Smooth muscle cell (in vitro differentiated cells): ENCODE results near the gene RAB8B. TPM values are rescaled to one million over a fixed set of nuclear protein-coding genes. Genes with fewer than 3 reads are reported as not detected.

ENCODE experiments used
- DNase-seq: peaks from one replicate; lab custom pipeline; 2025; ENCODE audit not compliant: unreplicated experiment; lab: John Stamatoyannopoulos, UW
- H2AFZ ChIP-seq: fragments of 200-600 bp; sonication (generic); 2 replicates; pipeline ENCODE4 v1.6.0; 2016; ENCODE audit warnings: antibody characterized with exemption, low read depth, mild to moderate bottlenecking
- H3F3A ChIP-seq: fragments of 200-600 bp; sonication (generic); 2 replicates; pipeline ENCODE4 v1.6.0; 2017; ENCODE audit warnings: antibody characterized with exemption, low read depth
- H3K27ac ChIP-seq: fragments of 200-600 bp; sonication (generic); 2 replicates; pipeline ENCODE4 v1.5.1; 2016; ENCODE audit warnings: low read depth, mild to moderate bottlenecking
- H3K27me3 ChIP-seq: fragments of 200-600 bp; sonication (generic); 2 replicates; pipeline ENCODE4 v1.6.1; 2016; ENCODE audit warnings: low read depth, mild to moderate bottlenecking
- H3K36me3 ChIP-seq: fragments of 200-600 bp; sonication (generic); 2 replicates; pipeline ENCODE4 v1.5.1; 2016; ENCODE audit warnings: low read depth
- H3K4me1 ChIP-seq: fragments of 200-600 bp; sonication (generic); 2 replicates; pipeline ENCODE4 v1.5.1; 2016; ENCODE audit warnings: low read depth
- H3K4me2 ChIP-seq: fragments of 200-600 bp; sonication (generic); 2 replicates; pipeline ENCODE4 v1.6.0; 2016; ENCODE audit warnings: mild to moderate bottlenecking
- H3K4me3 ChIP-seq: fragments of 200-600 bp; sonication (generic); 2 replicates; pipeline ENCODE4 v1.5.1; 2016; ENCODE audit warnings: mild to moderate bottlenecking
- H3K79me2 ChIP-seq: fragments of 200-600 bp; sonication (generic); 2 replicates; pipeline ENCODE4 v1.6.0; 2016; ENCODE audit warnings: low read depth, mild to moderate bottlenecking
- H3K9ac ChIP-seq: fragments of 200-600 bp; sonication (generic); 2 replicates; pipeline ENCODE4 v1.6.0; 2016; ENCODE audit warnings: low read depth
- H3K9me3 ChIP-seq: fragments of 200-600 bp; sonication (generic); replicated peaks from 2 replicates; pipeline ENCODE4 v1.5.1; 2016; ENCODE audit warnings: low read depth
- H4K20me1 ChIP-seq: fragments of 200-600 bp; sonication (generic); 2 replicates; pipeline ENCODE4 v1.6.0; 2016; ENCODE audit warnings: low read depth
- WGBS: methylation state at CpG from one replicate; pipeline ENCODE4 v1.1.7; 2016; ENCODE audit warnings: low lambda C conversion rate; 5-methylcytosine and 5-hydroxymethylcytosine counted together
- polyA plus RNA-seq: library from polyadenylated mRNA; unstranded; fragments of >200 nt; fragmentation: Nextera tagmentation; extraction: Ambion mirVana; gene quantifications from 2 replicates; pipeline ENCODE4 v1.2.1, GENCODE V29; 2016
- total RNA-seq: library from RNA; depleted of rRNA; stranded (reverse); fragments of >200 nt; gene quantifications from 2 replicates; pipeline ENCODE4 v1.2.3, GENCODE V29; 2014
- TF ChIP-seq, protein P1 (sequence below): fragments of 200-600 bp; sonication (generic); IDR thresholded peaks from 2 replicates; pipeline ENCODE4 v1.5.1; 2017; ENCODE audit warnings: borderline replicate concordance, mild to moderate bottlenecking, antibody characterized with exemption; ENCODE audit not compliant: insufficient read depth, poor library complexity, severe bottlenecking

The RAB8B gene
- total and polyA plus RNA-seq, 2 experiments from 2014 or later = 11.5 to 34.7 TPM

DNA sequence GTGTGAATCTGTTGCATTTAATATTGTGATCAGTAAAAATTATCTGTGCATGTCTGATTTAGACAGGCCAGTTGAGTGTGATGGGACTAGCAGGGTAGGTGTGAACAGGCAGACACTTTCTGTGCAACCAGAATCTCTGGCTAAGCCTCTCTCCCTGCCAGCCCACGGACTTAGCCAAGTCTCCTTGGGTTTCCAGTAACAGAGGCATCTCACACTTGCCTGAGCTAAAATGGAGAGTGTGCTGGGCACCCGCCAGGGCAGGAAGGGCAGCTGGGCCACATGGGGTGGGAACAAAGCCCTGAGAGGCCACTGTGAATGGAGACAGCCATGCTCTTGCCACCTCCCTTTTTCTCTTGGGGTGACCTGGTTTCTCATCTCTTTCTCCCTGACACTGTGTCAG, 19.6 kb upstream of the RAB8B start:
- no peak for DNase-seq
- Histone ChIP-seq H3F3A (no peaks in the 10 kb centered on the region), H3K27ac (no peak overlapping the region), H3K9me3 (no peaks in the 10 kb centered on the region), H3K36me3 (no peaks in the 10 kb centered on the region), H3K9ac (no peak overlapping the region), H3K4me2 (no peak overlapping the region), H3K4me1 (peaks cover 8% of the 10 kb centered on the region), H3K27me3 (no peaks in the 10 kb centered on the region), H2AFZ (no peak overlapping the region), H4K20me1 (no peaks in the 10 kb centered on the region), H3K79me2 (no peaks in the 10 kb centered on the region), H3K4me3 (no peak overlapping the region)
- 90% methylated on average over 2 of the region's 2 CpGs for WGBS
- TF ChIP-seq, protein P1, sequence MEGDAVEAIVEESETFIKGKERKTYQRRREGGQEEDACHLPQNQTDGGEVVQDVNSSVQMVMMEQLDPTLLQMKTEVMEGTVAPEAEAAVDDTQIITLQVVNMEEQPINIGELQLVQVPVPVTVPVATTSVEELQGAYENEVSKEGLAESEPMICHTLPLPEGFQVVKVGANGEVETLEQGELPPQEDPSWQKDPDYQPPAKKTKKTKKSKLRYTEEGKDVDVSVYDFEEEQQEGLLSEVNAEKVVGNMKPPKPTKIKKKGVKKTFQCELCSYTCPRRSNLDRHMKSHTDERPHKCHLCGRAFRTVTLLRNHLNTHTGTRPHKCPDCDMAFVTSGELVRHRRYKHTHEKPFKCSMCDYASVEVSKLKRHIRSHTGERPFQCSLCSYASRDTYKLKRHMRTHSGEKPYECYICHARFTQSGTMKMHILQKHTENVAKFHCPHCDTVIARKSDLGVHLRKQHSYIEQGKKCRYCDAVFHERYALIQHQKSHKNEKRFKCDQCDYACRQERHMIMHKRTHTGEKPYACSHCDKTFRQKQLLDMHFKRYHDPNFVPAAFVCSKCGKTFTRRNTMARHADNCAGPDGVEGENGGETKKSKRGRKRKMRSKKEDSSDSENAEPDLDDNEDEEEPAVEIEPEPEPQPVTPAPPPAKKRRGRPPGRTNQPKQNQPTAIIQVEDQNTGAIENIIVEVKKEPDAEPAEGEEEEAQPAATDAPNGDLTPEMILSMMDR = no peak

DNA sequence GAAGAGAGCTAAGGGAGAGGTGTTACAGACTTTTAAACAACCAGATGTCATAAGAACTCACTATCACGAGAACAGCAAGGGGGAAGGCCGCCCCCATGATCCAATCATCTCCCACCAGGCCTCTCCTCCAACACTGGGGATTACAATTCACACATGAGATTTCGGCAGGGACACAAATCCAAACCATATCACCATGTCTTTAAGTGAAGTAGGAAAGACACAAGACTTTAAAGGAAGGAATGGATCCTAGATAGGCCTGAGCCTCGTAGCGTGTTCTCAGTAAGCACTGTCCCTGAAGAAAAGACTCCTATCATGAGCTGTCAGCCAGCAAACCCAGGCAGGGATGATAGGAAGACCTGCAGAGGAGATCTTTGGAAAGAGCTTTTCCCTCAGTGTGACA, 17.0 kb upstream of the RAB8B start:
- DNase-seq = no peak
- H3K9me3 ChIP-seq = no peaks in the 10 kb centered on the region
- no peak overlapping the region for H3K4me3 ChIP-seq
- no peak overlapping the region for H3K9ac ChIP-seq
- TF ChIP-seq, protein P1 = no peak
- H3F3A ChIP-seq = no peaks in the 10 kb centered on the region
- H3K27me3 ChIP-seq = no peaks in the 10 kb centered on the region
- H4K20me1 ChIP-seq = no peaks in the 10 kb centered on the region
- no peak overlapping the region for H3K4me2 ChIP-seq
- no peaks in the 10 kb centered on the region for H3K79me2 ChIP-seq
- H2AFZ ChIP-seq = no peak overlapping the region
- H3K4me1 ChIP-seq = peaks cover 8% of the 10 kb centered on the region
- 88% methylated on average over 5 of the region's 5 CpGs for WGBS
- H3K36me3 ChIP-seq = no peaks in the 10 kb centered on the region
- H3K27ac ChIP-seq = no peak overlapping the region

DNA sequence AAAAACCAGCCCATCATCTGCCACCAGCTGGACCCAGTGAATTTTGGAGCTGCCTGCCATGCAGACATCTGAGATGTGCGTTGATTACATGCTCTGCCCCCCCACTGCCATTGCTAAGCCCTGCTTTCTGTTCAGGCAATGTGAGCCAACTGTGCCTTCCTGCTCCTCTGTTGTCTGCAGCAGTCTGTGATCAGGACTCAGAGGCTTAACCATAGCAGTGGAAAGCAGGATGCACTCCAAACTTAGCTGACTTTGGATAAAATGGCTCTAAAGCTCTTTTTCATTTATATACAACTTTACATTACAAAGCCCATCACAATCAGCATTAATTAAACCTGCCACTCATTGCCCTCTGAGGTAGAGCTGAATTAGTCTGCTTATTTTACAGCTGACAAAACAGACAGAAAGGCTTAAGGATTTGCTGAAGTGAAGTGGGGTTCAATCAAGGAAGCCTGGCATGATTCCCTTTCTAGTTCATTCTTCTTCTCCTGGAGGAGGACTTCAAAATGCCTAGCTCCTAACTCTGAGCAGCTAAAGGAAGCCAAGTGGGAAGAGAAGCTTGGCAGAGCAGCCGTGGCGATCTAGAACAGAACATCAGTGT, 16.5 kb upstream of the RAB8B start:
- Histone ChIP-seq H3K79me2 (no peaks in the 10 kb centered on the region), H3K27me3 (no peaks in the 10 kb centered on the region), H3F3A (no peaks in the 10 kb centered on the region), H3K36me3 (no peaks in the 10 kb centered on the region), H3K4me1 (peaks cover 8% of the 10 kb centered on the region), H3K9me3 (no peaks in the 10 kb centered on the region), H3K4me2 (no peak overlapping the region), H3K4me3 (no peak overlapping the region), H2AFZ (no peak overlapping the region), H4K20me1 (no peaks in the 10 kb centered on the region), H3K9ac (no peak overlapping the region), H3K27ac (no peak overlapping the region)
- 78% methylated on average over 3 of the region's 3 CpGs for WGBS
- TF ChIP-seq, protein P1 = no peak
- no peak for DNase-seq

DNA sequence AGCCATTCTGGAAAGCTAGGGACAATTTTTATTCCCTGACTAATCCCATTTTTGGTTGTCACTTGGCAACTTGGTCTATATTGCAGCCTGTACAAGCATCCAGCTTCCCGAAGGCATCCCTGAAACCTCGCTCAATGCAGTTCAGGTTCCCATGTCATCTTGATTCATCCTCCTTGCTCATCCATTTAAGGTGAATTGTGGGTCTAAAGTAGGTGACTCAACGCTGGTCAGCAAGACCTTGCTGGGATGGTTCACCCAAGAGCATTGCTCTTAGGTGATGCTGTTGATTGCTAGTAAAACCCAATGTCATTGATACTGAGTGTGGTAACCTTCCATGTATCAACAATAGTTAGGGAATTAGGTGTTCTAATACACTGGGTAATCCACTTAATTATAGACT, 13.1 kb upstream of the RAB8B start:
- whole genome bisulfite sequencing = 93% methylated on average over 3 of the region's 3 CpGs
- Histone ChIP-seq H3K9me3 (no peaks in the 10 kb centered on the region), H3K36me3 (no peaks in the 10 kb centered on the region), H3K27ac (no peak overlapping the region), H3K4me2 (no peak overlapping the region), H3K4me3 (no peak overlapping the region), H3F3A (no peaks in the 10 kb centered on the region), H3K27me3 (no peaks in the 10 kb centered on the region), H2AFZ (no peak overlapping the region), H3K9ac (no peak overlapping the region), H4K20me1 (no peaks in the 10 kb centered on the region), H3K79me2 (no peaks in the 10 kb centered on the region), H3K4me1 (peaks cover 8% of the 10 kb centered on the region)
- TF ChIP-seq, protein P1 = no peak
- no peak for DNase-seq
